Measurements from ENCODE around the gene TMEM191B.
"Not testable (repeated sequence)": the region's sequence is repeated elsewhere in the genome, so short reads cannot be mapped to it uniquely, and the experiment has no call there.

The TMEM191B gene

DNA sequence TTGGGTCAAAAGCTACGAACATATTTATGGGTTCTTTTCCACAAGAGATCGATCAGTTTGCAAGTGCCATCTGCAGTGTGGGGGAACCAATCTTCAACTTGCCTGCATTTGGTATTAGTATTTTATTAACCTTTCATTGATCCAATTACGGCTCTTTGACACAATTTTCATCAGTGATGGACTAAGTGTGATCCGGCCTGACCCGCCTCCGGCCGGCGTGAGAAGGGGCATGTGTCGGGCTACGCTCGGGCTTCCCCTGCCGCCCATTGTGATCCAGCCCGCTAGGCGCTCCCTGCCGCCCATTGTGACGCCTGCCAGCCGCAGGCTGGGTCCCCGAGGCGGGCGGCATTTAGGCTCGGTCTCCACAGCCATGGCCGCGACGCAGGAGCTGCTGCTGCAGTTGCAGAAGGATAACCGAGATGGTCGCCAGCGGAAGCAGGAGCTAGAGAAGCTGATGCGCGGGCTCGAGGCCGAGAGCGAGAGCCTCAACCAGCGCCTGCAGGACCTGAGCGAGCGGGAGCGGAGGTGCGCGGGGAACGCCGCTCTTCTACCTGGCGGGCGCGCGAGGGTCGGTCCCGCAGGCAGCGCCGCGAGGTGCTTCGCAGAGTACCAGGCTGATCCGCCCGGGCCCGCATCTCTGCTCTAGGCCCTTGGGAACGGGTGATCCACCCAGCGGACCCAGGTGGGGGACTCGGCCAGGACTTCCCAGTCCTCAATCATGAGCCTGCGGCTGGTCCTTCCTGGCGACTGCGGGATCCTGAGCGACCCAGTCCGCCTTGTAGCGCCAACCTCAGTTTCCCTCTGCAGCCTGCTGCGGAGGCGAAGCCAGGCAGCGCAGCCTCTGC, at the start of gene TMEM191B:
TMEM191B (plus strand) TSS at position 51 of the 845 bp plus-strand sequence; CDS start at position 230, 179 bp downstream.
- DNase-seq (ENCODE audit: low spot score), result not testable (repeated sequence)

DNA sequence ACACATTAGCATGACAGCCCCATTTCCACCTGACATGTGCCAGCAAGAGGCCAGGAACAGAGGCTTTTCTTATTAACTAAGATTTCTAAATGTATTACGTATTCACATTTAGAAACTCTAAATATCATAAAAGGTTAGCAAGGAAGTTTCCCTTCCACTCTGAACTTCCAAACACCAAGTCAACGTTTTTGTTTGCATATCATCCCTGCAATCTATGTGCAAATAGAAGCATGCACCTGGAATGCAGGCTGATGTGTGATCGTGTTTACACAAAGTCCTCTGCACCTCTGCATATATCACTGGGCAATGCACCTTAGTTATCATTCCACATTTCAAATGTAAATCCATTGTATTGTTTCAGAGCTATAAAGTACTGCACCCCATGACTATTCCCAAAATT, 31.4 kb upstream of the TMEM191B start:
- DNase-seq (ENCODE audit: low spot score), result not testable (repeated sequence)

DNA sequence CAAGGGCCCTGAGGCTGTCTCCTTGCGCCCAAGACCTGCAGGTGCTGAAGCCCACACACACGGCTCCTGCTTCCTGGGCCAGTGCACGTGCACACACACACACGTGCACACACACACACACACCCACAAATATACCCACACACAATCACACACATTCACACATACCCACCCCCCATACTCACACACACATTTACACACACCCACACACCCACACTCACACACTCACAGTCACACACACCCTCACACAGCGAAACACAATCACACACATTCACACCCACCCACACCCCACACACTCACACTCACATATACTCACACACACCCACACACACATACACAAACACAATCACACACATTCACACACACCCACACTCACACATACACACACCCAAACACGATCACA, 16.3 kb upstream of the TMEM191B start:
- DNase-seq (ENCODE audit: low spot score), result not testable (repeated sequence)

DNA sequence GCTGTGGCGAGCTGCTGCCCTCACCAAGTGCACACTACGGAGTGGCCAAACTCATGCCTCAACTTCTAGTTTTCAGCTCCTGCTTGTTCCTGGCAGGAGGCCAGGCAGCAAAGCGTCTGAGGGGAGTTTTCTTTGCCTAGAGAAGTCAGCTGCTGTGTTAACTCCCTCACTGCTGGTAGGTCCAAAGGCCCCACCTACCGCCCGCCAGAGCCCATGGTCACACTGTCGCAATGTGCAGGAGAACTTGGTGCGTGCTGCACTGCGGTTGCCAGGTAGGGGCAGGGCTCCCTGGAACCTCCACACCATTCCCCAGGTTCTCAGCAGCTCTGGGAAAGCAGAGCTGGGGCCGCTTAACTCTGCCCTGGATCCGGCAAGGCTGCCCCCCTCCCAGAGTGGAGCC, 15.2 kb upstream of the TMEM191B start:
- DNase-seq (ENCODE audit: low spot score), result not testable (repeated sequence)

DNA sequence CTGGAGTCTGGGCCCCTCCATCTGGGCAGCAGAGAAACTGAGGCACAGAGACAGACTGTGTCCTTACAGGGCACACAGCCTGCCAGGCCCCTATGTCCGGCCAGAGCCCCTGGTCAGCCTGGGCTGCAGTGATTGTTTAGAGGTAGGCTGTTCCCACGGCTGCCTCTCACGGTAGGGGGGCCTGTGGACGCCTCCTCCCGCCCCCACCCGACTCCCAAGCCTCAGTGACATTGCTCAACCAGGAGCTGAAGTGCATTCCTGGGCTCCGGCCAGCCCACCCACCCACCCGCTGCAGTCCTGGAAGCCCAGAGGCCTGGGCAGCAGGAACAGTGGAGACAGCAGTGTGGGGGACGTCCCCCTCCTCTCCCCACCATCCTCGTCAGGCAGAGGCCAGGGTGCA, 14.1 kb upstream of the TMEM191B start:
- not testable (repeated sequence) for DNase-seq (ENCODE audit: low spot score)

DNA sequence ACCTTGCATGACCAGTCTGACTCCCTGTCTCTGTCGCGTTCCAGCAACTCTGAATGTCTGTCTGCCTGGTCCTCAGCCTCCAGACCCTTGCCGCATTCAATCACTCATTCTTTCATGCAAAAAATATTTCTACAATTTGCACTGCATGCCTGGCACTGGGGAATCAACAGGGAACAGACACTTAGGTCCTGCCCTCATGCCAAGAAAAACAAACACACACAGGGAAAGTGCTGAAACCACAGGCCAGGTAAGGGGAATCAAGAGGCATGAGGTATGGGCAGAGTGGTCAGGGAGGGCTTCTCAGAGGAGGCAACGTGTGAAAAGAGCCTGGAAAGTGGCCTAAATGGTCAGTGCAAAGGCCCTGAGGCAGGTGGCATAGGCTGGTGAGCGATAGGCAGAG, 9.5 kb upstream of the TMEM191B start, which contains the start of gene GGTLC3:
GGTLC3 (minus strand) TSS at position 101 of the 400 bp plus-strand sequence. CDS start 264 bp downstream, outside the sequence.
- not testable (repeated sequence) for DNase-seq (ENCODE audit: low spot score)

DNA sequence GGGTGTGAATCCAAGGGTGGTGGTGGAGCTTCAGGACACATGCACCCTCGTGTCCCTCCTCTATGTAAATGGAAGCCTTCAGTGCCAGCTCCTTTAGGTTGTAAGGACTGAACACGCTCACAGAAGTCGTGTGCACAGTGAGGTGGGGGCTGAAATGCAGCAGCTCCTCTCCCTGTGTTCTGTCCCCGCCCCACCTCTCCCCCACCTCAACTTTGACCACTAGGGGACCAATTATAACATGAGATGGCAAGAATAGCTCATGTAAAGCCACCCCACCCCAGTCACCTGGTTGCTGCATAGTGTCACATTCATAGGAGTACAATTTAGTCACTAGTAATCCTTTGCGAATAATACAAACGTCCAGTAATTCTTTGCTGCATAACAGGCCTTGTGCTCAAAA, 4.8 kb upstream of the TMEM191B start:
- not testable (repeated sequence) for DNase-seq (ENCODE audit: low spot score)

DNA sequence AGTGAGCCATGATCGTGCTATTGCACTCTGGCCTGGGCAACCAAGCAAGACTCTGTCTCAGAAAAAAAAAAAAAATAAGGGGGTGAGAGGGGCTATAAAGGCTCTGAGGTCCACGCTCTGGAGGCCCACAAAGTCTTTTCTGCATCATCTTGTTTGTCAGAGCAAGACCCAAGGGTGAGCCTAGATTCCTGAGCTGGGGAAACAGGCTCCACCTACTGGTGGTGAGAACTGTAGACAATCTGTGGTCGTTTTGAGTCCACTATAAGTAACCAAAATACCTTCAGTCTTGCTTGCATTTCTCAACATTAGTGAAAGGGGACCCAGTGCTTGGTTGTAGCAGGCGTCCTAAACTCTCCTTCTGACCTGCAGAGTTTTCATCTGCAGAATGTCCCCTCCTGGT, 4.3 kb upstream of the TMEM191B start:
- not testable (repeated sequence) for DNase-seq (ENCODE audit: low spot score)

DNA sequence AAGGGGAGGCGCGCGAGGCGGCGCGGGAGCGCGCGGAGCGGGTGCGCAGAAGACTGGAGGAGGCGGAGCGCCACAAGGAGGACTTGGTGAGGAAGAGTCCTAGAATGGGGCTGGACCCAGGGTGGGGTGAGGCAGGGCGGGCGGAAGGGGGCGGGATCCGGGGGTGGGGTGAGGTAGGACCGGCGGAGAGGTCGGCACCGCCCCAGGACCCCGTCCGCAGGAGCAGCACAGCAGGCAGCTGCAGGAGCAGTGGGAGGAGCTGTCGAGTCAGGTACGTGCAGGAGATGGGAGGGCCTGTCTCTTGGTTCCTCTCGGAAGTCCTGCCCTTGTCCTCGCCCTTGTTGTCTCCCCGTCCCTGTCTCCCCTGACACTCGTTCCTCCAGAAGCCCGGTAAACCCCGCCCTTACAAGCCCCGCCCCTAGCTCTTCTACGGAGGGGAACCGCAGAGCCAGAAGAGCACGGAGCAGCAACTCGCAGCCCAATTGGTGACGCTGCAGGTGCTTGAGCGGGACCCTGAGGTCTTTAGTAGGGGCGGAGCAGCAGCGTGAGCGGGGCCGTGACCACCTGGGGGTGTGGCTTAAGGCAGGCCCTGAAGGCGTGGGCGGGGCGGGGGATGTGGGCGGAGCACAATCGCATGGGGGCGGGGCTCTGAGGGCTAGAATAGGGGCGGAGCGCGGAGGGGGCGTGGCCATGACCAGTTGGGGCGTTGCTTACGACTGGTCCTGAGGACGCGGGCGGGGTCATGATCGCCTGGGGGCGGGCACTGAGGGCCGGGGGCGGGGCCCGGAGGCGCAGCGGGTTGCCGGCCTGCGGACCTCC, 1.2 kb downstream of the TMEM191B start:
- not testable (repeated sequence) for DNase-seq (ENCODE audit: low spot score)

DNA sequence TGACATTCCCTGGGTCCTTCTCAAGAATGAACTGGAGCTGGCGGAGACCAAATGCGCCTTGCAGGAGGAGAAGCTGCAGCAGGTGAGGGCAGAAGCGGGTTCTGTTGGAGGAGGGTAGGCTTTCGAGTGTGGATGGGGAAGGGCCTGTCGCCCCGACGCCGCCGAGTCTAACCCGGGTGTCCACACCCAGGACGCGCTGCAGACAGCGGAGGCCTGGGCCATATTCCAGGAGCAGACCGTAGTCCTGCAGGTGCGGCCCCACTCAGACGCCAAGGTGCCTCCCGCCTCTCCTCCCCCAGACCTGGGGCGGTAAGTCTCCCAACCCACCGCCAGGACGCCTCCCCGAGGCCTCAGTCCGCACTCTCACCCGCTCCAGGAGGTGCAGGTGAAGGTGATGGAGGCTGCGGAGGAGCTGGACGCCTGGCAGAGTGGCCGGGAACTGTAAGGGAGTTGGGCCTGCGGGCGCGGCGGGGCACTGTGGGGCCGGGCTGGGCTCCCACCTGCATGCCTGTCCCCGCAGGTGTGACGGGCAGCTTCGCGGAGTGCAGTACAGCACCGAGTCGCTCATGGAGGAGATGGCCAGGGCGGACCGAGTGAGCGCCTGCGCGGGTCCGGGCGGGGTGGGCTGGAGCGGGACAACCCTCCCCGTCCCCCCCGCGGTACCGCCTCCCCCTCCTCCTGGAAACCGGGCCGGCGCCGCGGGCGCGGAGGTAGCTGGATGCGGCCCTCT, 2.0 kb downstream of the TMEM191B start:
- not testable (repeated sequence) for DNase-seq (ENCODE audit: low spot score)

DNA sequence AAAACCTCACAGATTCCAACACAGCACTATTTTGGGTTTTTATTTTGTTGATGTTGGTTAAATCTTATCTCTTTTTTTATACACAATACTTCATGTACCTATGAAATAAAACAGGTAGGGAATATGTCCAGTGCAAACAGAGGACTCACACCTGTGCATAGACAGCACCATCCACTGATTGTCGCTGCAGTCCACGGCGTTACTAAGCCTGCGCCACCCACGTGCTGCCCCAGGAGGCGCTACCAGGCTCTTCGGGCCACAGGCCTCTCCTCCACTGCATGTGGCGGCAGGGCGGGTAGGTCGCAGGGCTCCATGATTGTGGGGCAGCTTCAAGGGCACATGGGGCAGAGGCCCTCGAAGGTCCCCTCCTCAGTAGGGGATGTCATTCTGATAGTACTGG, 6.0 kb downstream of the TMEM191B start:
- not testable (repeated sequence) for DNase-seq (ENCODE audit: low spot score)

DNA sequence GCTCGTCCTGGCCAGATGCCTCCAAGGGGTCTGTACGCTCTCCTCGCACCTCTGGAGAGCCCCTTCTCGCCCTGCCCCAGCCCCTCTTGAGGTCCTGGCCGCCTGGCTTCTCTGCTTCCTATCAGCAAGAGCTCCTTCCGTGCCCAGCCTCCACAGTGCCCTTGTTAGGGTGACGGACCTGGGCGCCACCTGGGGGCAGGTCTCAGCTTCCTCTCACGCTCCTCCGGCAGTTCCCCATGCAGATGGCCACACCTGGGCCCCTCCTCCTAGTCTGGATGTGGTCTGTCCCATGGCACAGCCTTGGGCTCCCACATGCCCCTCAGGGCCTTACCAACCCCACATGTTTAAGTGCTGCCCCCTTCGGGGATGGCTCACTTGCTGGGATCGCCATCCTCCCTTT, 6.7 kb downstream of the TMEM191B start:
- DNase-seq (ENCODE audit: low spot score), result not testable (repeated sequence)

DNA sequence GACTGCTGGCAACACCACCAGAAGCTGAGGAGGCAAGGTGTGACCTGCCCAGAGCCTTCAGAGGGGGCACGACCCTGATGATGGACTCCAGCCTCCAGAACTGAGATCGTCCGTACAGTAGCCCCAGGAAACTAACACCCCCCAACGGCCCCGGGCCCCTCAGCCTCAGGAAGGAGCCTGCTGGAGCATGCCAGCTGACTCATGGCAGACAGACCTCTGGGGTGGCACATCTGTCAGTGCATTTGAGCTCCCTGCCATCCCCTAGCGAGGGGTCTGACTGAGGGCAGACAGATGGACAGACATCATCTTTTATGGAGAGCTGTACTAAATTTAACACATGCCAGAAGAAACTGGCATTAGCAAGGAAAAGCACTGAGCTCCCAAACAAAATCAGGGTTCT, 12.4 kb downstream of the TMEM191B start:
- DNase-seq (ENCODE audit: low spot score), result not testable (repeated sequence)

DNA sequence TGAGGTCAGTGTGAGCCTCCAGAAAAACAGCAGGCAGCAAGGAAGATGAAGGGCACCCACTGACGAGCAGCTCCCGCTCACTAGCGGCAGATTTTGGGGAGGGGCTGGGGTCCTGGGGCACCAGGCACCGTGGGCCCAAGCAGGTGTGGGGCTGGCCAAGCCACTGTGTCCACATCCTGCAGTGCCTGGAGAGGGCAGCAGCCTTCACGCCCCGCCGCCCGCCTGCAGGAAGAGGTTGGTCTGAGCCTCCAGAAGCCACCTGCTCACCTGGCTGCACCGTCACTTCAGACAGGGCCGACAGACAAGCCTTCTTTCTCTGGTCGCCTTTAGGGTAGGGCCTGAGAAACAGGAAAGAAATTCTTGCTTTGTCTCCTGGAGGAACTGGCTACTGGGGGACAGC, 15.8 kb downstream of the TMEM191B start:
- DNase-seq (ENCODE audit: low spot score), result not testable (repeated sequence)

DNA sequence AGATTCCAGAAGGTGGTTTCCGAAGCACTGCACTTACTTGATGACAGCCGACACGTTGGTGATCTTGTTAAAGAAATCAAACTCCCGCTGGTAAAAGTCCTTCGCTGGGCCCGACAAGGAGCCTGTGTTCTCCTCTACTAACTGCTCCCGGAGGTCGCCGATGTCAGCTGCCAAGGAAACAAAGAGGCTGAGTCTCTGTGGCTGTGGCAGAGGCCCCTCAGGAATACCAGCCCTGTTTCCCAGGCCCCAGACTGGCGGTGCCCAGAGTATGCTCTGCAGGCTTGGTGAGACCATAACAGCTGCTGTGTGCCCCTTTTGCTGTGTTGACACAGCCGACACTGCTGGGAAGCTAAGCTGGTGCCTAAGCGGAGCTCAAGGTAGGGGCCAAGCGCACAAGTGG, 17.0 kb downstream of the TMEM191B start:
- not testable (repeated sequence) for DNase-seq (ENCODE audit: low spot score)

DNA sequence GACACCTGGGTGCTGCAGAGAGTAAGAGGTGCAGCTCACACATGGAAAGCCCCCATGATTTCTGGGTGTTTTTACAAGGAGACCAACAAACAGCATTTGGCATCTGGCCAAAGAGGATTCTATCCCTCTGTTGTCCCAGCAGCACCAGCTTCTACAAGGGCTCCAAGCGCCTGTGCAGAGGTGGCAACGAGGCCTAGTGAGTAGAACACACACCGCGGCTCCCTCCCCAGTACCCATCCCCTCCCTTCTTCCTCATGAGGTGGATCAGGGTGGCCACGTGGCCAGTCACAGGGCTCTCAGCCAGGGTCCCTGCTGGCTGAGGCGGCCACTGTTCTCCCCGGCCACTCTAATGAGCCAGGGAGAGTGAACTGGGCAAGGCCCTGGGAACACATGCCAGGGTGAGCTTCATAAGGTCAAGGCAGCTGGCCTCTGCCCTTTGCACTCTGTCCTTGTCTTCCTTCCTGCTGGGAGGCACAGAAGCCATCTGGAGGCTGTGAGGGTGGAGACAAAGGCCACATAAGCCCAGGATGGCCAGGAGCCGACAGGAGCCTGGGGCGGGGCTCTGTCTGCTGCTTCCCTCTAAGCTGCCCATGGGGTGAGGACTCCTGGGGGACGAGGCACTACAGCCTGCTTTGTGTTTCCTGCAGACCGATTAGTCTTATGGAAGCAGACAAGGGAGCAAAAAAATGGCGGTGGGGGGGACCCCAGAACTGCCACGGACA, 22.0 kb downstream of the TMEM191B start:
- not testable (repeated sequence) for DNase-seq (ENCODE audit: low spot score)

DNA sequence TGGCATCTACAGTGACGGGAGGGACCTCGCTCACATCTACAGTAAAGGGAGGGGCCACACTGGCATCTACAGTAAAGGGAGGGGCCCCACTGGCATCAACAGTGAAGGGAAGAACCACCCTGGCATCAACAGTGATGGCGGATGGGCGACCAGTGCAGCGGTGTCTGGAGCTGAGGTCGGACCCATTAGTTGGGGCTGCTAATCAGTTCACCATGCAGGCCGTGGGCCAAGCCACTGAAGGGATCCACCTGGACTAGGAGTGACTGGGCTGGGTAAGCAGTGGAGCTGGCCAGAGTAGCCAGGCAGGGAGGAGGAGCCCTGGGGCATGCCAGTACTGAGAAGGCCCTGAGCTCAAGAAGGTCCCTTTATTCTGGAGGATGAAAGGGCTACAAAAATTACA, 23.4 kb downstream of the TMEM191B start:
- DNase-seq (ENCODE audit: low spot score), result not testable (repeated sequence)

DNA sequence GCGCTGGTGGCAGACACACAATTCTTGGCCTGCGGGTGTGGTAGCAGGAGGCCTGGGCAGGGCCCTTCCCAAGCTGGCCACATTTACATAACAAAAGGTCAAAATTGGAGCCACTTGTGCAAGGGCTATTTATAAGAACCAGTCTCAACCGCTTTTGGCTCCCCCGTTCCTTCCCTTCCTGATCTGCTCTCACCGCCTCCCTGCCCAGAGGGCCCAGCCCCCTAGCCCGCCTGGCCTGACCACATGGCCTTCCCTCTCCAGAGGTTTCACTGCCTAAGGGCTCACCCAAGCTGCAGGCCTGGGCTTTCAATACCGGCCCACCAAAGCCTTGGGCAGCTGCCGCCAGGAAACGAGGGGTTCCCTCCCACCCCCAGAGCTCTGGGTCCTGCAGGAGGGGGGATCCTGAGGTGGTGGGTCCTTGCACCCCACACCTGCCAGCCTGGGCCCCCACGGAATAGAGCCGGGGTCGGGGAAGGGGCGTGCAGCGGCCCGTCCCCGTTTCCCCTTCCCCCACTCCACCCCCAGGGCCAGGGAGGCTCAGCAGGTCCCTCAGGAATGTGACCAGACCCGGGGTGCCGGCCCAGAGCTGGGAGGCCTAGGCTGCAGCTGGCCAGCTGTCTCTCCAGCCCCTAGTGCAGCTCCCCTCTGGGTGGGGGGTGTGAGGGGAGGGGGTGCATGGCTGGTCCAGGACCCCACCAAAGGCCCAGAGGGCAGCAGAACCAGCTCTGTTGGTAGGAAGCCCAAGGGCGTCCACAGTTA, 25.4 kb downstream of the TMEM191B start:
- not testable (repeated sequence) for DNase-seq (ENCODE audit: low spot score)

DNA sequence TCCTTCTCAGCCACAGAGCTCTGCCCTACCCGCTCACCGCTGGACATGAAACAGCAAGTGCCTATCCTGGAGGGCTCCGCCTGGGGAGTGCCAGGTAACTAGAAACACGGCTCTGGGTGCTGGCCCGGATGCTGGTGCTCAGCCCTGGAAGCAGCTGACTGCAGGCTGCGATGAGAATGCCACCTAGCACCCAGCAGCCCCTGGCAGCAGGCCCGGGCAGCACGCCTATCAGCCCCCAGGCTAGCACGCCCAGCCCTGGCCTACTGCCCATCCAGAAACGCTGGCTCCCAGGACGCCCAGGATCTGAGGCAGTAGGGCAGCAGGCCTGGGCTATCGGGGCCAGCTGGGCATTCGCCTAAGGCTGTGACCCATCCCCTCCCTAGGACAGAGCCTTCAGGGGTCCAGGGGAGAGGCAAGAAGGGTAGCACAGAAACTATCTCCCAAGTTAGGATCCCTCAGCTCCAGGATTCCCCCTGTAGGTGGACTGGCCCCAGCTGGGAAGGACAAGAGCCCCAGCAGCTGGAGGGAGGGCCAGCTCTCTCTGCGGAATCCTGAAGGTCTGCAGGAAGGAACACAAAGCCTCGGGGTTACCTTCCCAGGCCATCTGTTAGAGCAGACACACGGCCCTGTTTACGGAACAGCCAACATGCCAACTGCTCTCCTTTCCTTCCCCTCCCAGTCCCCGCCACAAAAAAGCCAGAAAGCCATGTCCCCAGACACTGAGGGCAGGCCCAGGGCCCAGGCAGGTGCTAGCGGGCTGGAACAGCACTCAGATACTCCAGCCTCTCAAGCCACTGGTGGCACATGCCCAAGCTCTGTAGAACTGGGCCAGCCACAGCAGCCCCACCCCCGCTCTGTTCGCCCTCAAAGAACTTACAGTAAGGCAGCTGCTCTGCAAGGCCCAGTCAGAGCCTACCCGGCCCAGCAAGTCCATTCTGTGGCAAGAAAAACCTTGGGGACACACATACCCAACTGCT, 27.0 kb downstream of the TMEM191B start:
- not testable (repeated sequence) for DNase-seq (ENCODE audit: low spot score)

Data from D341Med (cell line).